Esophagus squamous epithelium (tissue), 5 donors: ENCODE results near the gene TMEM131L. TPM values are rescaled to one million over a fixed set of nuclear protein-coding genes. Genes with fewer than 3 reads are reported as not detected.

Source experiments
- DNase-seq: peaks from one replicate; lab custom pipeline; 2025; lab: John Stamatoyannopoulos, UW
- H3K27ac ChIP-seq, 4 donors: fragments of 200-600 bp; sonication (generic); one replicate each; pipeline ENCODE4 v1.5.1; 2016 to 2019; ENCODE audit warnings: mild to moderate bottlenecking in 1 of 4
- H3K27me3 ChIP-seq, 4 donors: fragments of 200-600 bp; sonication (generic); 1 replicate in 3 of 4; 2 replicates in 1 of 4; pipeline versions ENCODE4 v1.5.1 to v1.6.0; 2017 to 2021; ENCODE audit warnings: antibody characterized with exemption in 1 of 4
- H3K36me3 ChIP-seq, 3 donors: fragments of 200-600 bp; sonication (generic); one replicate each; pipeline ENCODE4 v1.5.1; 2016 to 2019
- H3K4me1 ChIP-seq, 3 donors: fragments of 200-600 bp; sonication (generic); one replicate each; pipeline ENCODE4 v1.5.1; 2017 to 2019
- H3K4me3 ChIP-seq, 4 donors: fragments of 200-600 bp; sonication (generic); 1 replicate in 3 of 4; 2 replicates in 1 of 4; pipeline ENCODE4 v1.5.1; 2016 to 2019; ENCODE audit warnings: mild to moderate bottlenecking in 2 of 4, moderate library complexity in 1 of 4
- H3K9me3 ChIP-seq, 3 donors: fragments of 200-600 bp; sonication (generic); one replicate each; pipeline ENCODE4 v1.5.1; 2016 to 2019
- CTCF ChIP-seq, 6 experiments: fragments of 450-650 bp in 4 of 6; fragments of 200-600 bp in 2 of 6; sonication (generic) in 2 of 6; IDR thresholded peaks; one replicate each; pipeline ENCODE4 v1.5.1; 2016 to 2019; ENCODE audit warnings: antibody characterized with exemption in 6 of 6, mild to moderate bottlenecking in 4 of 6, moderate library complexity in 4 of 6
- POLR2A ChIP-seq, 4 donors: fragments of 450-650 bp; IDR thresholded peaks; one replicate each; pipeline ENCODE4 v1.6.1; 2017; ENCODE audit warnings: antibody characterized with exemption in 4 of 4, mild to moderate bottlenecking in 4 of 4, moderate library complexity in 3 of 4
- WGBS, 2 donors: methylation state at CpG; one replicate each; pipeline ENCODE4 v1.1.5; 2018; 5-methylcytosine and 5-hydroxymethylcytosine counted together
- intact Hi-C: fragments of 100-400 bp; cut with DNase I; formaldehyde crosslinking; loops from one replicate; pipeline ENCODE4 v1.15.0; 2022
- total RNA-seq, 4 donors: library from RNA; depleted of rRNA; stranded (reverse); fragments of >200 nt; gene quantifications; one replicate each; pipeline ENCODE4 v1.1.0, GENCODE V29; 2016
- donor health status: DM: yes; HTN: yes; CAD: no.

TMEM131L gene
- total RNA-seq, 4 donors from 2014 or later = 9.2 to 14.7 (median 12.4) TPM

GRCh38 chr4:153573221-153573620 lies 107.1 kb downstream of the TMEM131L start:
- H3K27ac ChIP-seq = no peak overlapping the region
- 89 to 93% methylated on average over 7 of the region's 7 CpGs for WGBS, 2 donors
- intact Hi-C loops = loop anchor here (5.0 to 10.0 kb wide), 3 partner anchors 108 to 428 kb away; partner anchors contain the start of gene TMEM131L

GRCh38 chr4:153573881-153574802 lies 108.0 kb downstream of the TMEM131L start:
- DNase-seq = no peak
- Histone ChIP-seq H3K4me3 (no peak overlapping the region), H3K9me3 (no peaks in the 10 kb centered on the region), H3K27me3 (no peaks in the 10 kb centered on the region), H3K4me1 (peaks cover 0 to 32% (median 5%) of the 10 kb centered on the region in 3 donors), H3K36me3 (peaks cover 0 to 4% (median 0%) of the 10 kb centered on the region in 3 donors), H3K27ac (no peak overlapping the region)
- TF ChIP-seq CTCF (IDR thresholded peaks at IDR 0.05) = peak in 5 of 6 experiments; percentile 51 to 72 (median 62)
- TF ChIP-seq POLR2A (IDR thresholded peaks at IDR 0.05) = no peak
- 53 to 67% methylated on average over 3 to 4 of the region's 4 CpGs for WGBS, 2 donors
- intact Hi-C loops = loop anchor here (5.0 to 10.0 kb wide), 3 partner anchors 109 to 429 kb away; partner anchors contain the start of gene TMEM131L

More at GRCh38 chr4:153573221-153573620, 107.1 kb downstream of the TMEM131L start:
- H3K4me1 ChIP-seq = peaks cover 0 to 32% (median 5%) of the 10 kb centered on the region in 3 donors
- peaks cover 0 to 4% (median 0%) of the 10 kb centered on the region in 3 donors for H3K36me3 ChIP-seq
- TF ChIP-seq CTCF (IDR thresholded peaks at IDR 0.05) (no peak), POLR2A (IDR thresholded peaks at IDR 0.05) (no peak)
- no peaks in the 10 kb centered on the region for H3K27me3 ChIP-seq
- H3K9me3 ChIP-seq = no peaks in the 10 kb centered on the region
- H3K4me3 ChIP-seq = no peak overlapping the region
- no peak for DNase-seq

- no peak overlapping the region for H3K27ac ChIP-seq
- no peaks in the 10 kb centered on the region for H3K9me3 ChIP-seq
- intact Hi-C loops = loop anchor here (5.0 to 10.0 kb wide), 3 partner anchors 112 to 432 kb away; partner anchors contain the start of genes MND1 and TMEM131L
- WGBS, 2 donors = 45 to 50% methylated on average over 2 of the region's 2 CpGs
- no peak for DNase-seq
- H3K4me1 ChIP-seq = peaks cover 0 to 32% (median 5%) of the 10 kb centered on the region in 3 donors
- TF ChIP-seq CTCF (IDR thresholded peaks at IDR 0.05) (peak in 1 of 6 experiments; percentile 7), POLR2A (IDR thresholded peaks at IDR 0.05) (no peak)
- H3K36me3 ChIP-seq = peaks cover 0 to 15% (median 0%) of the 10 kb centered on the region in 3 donors
- H3K4me3 ChIP-seq = no peak overlapping the region
- no peaks in the 10 kb centered on the region for H3K27me3 ChIP-seq
Observed at GRCh38 chr4:153576443-153576774, 110.2 kb downstream of the TMEM131L start.

- H3K4me1 ChIP-seq = peaks cover 0 to 32% (median 5%) of the 10 kb centered on the region in 3 donors
- peaks cover 0 to 18% (median 0%) of the 10 kb centered on the region in 3 donors for H3K36me3 ChIP-seq
- intact Hi-C loops = loop anchor here (5.0 to 10.0 kb wide), 3 partner anchors 112 to 432 kb away; partner anchors contain the start of genes MND1 and TMEM131L
- WGBS, 2 donors = 36 to 41% methylated on average over 5 of the region's 5 CpGs
- H3K27ac ChIP-seq = no peak overlapping the region
- TF ChIP-seq CTCF (IDR thresholded peaks at IDR 0.05) (no peak), POLR2A (IDR thresholded peaks at IDR 0.05) (no peak)
- H3K9me3 ChIP-seq = no peaks in the 10 kb centered on the region
- no peak for DNase-seq
- H3K4me3 ChIP-seq = no peak overlapping the region
- H3K27me3 ChIP-seq = no peaks in the 10 kb centered on the region
Observed at GRCh38 chr4:153577053-153577452, 110.9 kb downstream of the TMEM131L start.
